CD1c-positive myeloid dendritic cell (primary cell): ENCODE data around the gene RAB36.
A peak's percentile ranks its signal among the peaks of the same experiment; 100 is the strongest.

ENCODE experiments used
- DNase-seq: peaks from one replicate; pipeline ENCODE4 v3.0.0-alpha.2; 2016; ENCODE audit errors: extremely low spot score

The RAB36 gene

GRCh38 chr22:23144932-23145877, at the start of gene RAB36:
RAB36 (plus strand) TSS chr22:23145477; CDS start chr22:23146617, 1,140 bp downstream.
- DNase-seq, result peak; percentile 96

DNA sequence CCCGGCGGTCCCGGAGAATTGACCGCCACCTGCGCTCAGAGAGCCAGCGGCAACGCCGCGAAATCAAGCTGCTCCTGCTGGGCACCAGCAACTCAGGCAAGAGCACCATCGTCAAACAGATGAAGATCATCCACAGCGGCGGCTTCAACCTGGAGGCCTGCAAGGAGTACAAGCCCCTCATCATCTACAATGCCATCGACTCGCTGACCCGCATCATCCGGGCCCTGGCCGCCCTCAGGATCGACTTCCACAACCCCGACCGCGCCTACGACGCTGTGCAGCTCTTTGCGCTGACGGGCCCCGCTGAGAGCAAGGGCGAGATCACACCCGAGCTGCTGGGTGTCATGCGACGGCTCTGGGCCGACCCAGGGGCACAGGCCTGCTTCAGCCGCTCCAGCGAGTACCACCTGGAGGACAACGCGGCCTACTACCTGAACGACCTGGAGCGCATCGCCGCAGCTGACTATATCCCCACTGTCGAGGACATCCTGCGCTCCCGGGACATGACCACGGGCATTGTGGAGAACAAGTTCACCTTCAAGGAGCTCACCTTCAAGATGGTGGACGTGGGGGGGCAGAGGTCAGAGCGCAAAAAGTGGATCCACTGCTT, 49.4 kb upstream of the RAB36 start:
- no peak for DNase-seq

DNA sequence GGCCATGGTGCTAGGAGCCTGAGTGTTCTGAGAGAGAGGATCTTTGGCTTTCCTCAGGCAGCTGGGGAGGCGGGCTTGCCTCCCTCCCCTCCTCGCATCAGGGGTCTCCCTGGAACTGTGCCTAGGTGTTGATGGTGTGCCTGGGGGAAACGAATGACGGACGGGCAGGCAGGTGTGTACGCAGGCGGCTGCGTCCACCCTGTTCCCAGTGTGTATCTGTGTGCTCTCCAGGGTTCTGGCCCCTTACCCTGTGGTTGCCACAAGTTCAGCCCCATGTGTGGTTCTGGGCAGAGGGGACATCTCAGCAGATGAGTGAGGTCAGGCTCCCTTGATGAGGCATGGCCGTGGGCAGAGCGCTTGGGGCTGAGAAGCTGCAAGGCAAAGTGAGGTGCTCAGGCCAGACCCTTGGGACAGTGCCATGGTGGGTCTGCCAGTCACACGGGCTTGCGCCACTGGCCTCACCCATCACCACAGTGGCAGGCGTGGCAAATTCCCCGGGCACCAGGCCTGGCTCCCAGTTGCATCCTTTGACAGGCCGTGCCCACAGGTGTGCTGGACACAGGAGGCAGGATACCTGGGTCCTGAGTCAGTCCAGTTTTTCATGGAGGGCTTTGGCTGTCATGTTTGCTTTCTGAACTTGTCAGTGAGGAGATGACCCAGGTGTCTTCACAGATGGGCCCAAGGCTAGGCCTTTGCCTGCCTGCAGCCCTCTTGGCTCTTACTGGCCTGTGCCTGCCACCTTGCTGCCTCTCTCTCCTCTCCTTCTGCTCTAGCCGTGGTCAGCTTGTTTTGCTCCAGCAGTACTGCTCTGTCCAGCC, 47.7 kb upstream of the RAB36 start:
- no peak for DNase-seq

DNA sequence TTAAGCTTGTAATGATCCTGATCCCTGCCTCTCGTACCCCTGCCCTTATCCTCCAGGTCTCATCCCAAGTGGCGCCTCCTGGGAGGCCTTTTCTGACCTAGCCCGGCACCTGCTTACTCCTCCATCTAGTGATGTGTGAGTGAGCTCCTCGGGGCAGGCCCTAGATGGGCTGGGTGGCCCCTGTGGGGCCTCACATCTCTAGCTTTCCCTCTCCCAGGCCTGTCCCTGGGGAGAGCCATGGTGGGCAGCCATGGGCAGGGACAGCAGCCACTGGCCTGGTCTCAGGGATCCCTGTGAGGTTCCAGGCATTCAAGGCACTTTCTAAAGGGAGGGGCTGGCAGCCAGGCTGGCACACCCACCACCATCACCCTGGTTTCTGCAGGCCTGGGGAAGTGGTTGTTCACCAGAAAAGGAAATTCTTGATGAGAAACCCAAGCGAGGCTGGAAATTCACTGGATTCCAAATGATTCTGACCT, 47.0 kb upstream of the RAB36 start:
- no peak for DNase-seq

DNA sequence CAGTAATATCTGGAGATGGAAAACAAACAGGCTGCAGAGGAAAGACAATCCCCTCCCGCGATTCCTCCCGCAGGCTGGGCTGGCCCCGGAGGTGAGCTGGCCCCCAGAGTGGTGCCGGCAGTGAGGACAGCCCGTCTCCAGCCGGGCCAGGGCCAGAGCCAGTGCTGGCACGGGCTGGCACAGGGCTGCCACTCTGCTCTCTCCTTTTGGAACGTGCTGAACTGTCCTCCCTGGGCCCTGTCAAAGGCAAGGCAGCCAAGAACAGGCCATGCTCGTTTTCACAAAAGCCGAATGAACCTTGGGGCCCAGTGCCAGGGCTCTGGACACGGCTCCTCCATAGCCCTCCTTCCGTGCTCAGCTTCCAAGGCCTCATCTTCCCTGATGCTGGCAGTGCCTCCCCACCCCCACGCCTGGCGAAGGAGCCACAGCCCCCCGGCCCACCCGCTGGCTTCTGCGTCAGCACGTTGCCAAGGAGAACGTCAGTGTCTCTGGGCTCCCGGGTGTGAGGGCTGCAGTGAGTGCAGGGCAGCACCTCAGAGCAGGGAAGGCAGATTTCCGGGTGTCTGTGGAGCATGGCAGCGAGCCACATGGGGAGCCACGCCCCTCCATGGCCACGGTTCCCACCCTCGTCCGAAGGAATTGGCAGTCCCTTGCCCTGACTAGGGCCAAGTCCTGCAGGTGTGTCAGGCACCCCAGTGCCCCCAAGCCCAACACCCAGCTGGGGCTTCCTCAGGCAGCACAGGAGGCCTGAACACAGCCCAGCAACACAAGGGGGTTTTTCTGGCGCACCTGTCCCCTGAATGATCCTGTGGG, 46.4 kb upstream of the RAB36 start:
- DNase-seq, result no peak

GRCh38 chr22:23099531-23099804, 45.8 kb upstream of the RAB36 start:
- no peak for DNase-seq

GRCh38 chr22:23100124-23100801, 45.0 kb upstream of the RAB36 start:
- no peak for DNase-seq

DNA sequence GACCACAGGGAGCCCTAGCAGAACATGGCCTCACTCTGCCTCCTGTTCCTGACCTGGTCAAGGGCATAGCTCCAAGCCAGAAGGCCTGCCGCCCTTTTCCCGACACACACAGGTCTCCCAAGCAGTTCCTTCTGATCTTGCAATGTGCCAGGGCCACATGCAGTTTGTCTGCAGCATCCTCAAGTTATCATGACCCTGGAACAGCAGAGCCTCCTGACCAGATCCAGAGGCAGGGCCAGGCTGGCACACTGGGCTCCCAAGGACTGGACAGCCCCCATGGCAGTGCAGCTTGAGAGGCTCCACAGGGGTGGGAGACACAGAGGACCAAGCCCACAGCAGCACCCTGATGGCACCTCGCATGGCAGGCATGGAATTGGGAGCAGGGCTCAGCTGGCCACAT, 43.8 kb upstream of the RAB36 start:
- no peak for DNase-seq

DNA sequence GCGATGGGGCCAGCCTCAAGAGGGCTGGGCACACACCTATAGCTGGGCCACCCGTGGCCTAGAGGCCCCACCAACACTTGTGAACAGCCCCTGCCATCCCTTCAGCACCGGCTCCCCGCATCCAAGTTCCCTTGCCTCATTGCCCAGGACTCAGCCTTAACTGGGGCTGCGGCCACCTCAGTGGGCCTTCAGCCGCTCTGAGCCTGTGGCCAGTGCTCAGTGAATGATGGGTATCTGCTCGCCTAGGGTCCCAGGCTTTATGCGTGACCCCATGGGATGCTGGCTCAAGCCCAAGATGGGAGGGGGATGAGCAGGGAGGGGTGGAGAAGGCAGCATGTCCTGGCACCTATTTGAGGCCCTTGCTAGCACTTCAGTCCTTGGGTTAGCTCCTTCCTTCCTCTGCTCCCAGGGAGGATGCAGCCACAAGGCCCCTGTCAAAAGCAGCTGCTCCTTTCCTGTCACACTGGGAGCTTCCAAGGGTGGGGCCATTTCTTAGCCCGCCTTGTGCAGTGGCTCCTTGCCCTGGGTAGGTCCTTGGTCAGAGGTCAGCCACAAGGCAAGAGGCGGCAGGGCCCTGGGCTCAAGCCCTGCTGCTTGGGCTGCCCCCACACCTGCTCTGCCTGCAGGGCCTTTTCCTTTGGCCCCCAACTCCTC, 43.1 kb upstream of the RAB36 start:
- no peak for DNase-seq

DNA sequence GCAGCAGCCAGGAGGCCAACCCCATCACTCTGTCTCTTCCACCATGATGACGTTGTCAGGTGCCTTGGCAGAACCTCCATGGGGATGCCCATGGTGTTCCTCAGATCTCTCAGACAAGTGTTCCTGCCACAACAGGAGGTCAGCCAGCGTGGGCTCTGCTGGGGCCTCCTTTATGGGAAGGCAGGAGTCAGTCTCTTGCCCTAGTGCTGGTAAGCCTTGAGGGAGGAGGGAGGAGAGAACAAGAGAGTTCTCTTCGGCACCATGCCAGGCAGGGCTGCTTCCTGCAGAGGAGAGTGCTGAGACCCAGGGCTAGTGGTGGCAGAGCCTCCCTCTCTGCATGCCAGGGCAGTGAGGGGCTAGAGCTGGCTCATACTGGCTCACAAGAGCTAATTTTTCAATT, 42.5 kb upstream of the RAB36 start:
- DNase-seq, result no peak

GRCh38 chr22:23103199-23103954, 41.9 kb upstream of the RAB36 start:
- DNase-seq, result no peak

GRCh38 chr22:23104187-23104971, 40.9 kb upstream of the RAB36 start:
- no peak for DNase-seq

GRCh38 chr22:23105304-23105703, 40.0 kb upstream of the RAB36 start:
- no peak for DNase-seq

DNA sequence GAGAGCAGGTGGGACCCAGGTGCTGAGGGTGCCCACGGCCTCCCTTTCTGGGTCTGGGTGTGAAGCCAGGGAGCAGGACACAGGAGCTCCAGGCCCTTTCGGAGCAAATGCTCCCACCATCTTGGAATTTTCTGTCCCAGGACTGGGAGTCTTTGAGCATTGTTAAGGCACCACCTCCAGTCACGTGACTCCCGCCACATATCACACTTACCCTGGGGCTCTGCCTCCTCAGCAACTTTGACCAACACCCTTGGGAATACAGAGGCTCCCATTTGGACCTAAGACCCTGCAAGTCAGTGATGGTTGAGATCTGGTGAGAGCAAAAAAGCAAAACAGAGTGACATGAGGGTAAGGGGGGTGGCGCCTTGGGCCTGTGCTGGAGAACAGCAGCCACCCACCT, 39.4 kb upstream of the RAB36 start:
- no peak for DNase-seq

GRCh38 chr22:23106344-23106743, 38.9 kb upstream of the RAB36 start:
- DNase-seq, result no peak

- no peak for DNase-seq
These were observed 38.3 kb upstream of the RAB36 start for GRCh38 chr22:23106906-23107367.

DNA sequence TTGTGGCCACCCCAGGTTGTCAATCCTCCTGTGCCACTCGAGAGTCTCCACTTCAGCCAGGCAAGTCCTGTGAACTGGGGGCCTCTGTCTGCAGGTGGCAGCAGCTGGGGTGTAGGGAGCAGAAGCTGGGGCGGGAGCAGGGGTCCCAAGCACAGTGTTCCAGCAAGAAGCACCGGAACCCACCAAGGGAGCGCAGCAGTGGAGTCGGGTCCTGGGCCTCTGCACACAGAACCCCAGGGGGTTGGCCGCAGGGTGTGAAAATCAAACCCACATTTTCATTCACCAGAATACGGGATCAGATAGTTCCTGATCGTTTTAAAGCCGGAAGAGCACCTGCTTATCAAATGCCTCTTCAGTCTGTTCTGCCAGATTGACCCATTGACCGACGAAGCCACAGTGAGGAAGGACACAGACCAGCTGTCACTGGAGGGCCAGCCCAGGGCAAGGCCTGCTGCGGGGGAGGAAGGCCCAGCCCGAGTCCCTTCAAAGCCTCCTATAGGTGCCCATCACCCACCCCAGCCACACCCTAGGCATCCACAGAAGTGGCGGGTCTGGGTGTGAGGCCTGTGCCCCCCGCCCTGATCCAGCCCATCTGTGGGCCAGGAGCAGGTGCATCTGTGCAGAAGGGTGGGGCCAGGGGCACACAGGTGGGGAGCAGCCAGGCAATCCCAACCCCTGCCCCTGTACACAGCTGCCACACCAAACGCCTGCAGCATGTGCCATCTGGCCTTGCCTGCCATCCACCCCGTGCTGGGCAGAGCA, 37.6 kb upstream of the RAB36 start:
- no peak for DNase-seq
